ENCODE results near the gene C3orf70.

C3orf70 gene

GRCh38 chr3:185051801-185052200, 101.1 kb downstream of the C3orf70 start:
- no peak for DNase-seq (ENCODE audit: low spot score)

GRCh38 chr3:185049710-185050109, 103.2 kb downstream of the C3orf70 start:
- no peak for DNase-seq (ENCODE audit: low spot score)

- DNase-seq (ENCODE audit: low spot score), result no peak
Observed at GRCh38 chr3:185046603-185047002, 106.3 kb downstream of the C3orf70 start.

- no peak for DNase-seq (ENCODE audit: low spot score)
Observed at GRCh38 chr3:185046164-185046515, 106.7 kb downstream of the C3orf70 start.

- DNase-seq (ENCODE audit: low spot score), result no peak
Observed at GRCh38 chr3:185042312-185043050, 110.4 kb downstream of the C3orf70 start.

GRCh38 chr3:185041540-185041939, 111.3 kb downstream of the C3orf70 start:
- DNase-seq (ENCODE audit: low spot score), result no peak

GRCh38 chr3:185040425-185040824, 112.4 kb downstream of the C3orf70 start:
- no peak for DNase-seq (ENCODE audit: low spot score)

- no peak for DNase-seq (ENCODE audit: low spot score)
Observed at GRCh38 chr3:185037801-185038200, 115.1 kb downstream of the C3orf70 start.

GRCh38 chr3:185030951-185031350, 121.9 kb downstream of the C3orf70 start:
- DNase-seq (ENCODE audit: low spot score), result no peak

- DNase-seq (ENCODE audit: low spot score), result no peak
Observed at GRCh38 chr3:185030399-185030798, 122.5 kb downstream of the C3orf70 start.

- no peak for DNase-seq (ENCODE audit: low spot score)
Observed at GRCh38 chr3:185029086-185029485, 123.8 kb downstream of the C3orf70 start.

GRCh38 chr3:185028121-185028520, 124.7 kb downstream of the C3orf70 start:
- DNase-seq (ENCODE audit: low spot score), result no peak

Data from CD4-positive, alpha-beta T cell treated with Interleukin-6 at 100 ng/mL for 8 hours (primary cell).